OCI-LY3 (cell line): ENCODE measurements around the gene GNAQ.

Source experiments
- CTCF ChIP-seq: fragments of 200-600, 300-600 bp; sonication (generic); IDR thresholded peaks from 2 replicates; pipeline ENCODE4 v1.5.1; 2014; ENCODE audit warnings: antibody characterized with exemption, low read length, low read depth
- EZH2phosphoT487 ChIP-seq: fragments of 200-600 bp; shearing (Covaris generic); IDR thresholded peaks from 2 replicates; pipeline ENCODE4 v1.6.1; 2018; ENCODE audit warnings: antibody characterized with exemption, mixed run types, low read depth

- no peak for TF ChIP-seq CTCF
- no peak for TF ChIP-seq EZH2phosphoT487
These were observed 214.8 kb downstream of the GNAQ start for GRCh38 chr9:77816641-77817341.
